Stimulated activated CD4-positive, alpha-beta T cell treated with anti-CD3 and anti-CD28 coated beads, Interleukin-2, amount 100 ng/mL, for 48 hours (primary cell): ENCODE data around the gene KRT85.

Source experiments
- DNase-seq, 2 donors: peaks; one replicate each; pipeline ENCODE4 v3.0.0-alpha.2; 2020

KRT85 gene

DNA sequence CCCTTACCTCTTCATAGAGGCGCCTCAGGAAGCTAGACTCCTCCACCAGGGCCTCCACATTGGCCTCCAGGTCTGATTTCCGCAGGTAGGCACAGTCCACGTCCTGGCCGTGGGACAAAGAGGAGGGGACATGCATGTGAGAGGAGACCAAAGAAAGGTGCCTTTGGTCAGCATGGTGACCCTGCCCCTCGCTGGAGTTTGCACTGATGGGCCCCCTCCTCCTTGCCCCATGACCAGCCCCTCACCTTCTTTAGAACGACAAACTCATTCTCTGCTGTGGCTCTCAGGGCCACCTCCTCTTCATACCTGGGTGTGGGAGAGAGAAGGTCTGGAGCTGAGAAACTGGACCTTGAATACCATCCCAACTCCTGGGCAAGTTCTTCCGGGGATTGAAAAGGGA, 3.2 kb downstream of the KRT85 start:
- DNase-seq, result no peak

GRCh38 chr12:52363111-52363679, 4.1 kb downstream of the KRT85 start:
- DNase-seq, result no peak

DNA sequence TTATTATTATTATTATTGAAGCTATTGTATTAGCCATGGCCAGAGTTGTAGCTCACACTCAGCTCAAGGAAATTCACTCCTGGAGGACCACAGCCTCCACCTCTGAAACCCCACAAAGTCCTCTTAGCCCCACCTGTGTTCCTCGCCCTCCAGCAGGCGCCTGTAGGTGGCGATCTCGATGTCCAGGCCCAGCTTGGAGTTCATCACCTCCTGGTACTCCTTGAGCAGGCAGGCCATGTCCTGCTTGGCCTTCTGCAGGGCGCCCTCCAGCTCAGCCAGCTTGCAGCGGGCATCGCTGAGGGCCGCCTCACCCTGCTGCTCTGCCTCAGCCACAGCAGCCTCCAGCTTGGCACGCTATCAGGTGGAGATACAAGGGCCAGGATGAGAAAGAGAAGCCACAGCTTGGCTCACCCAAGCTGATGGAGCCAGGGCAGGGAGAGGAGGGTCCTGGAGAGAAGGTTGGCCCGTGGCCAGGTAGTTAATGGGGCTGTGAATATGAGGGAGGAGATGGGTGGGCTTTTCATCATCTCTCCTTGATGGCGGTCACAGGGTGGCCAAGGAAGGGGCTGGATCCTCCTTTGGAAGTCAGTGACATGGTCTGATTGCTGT, 5.1 kb downstream of the KRT85 start:
- DNase-seq, result no peak

DNA sequence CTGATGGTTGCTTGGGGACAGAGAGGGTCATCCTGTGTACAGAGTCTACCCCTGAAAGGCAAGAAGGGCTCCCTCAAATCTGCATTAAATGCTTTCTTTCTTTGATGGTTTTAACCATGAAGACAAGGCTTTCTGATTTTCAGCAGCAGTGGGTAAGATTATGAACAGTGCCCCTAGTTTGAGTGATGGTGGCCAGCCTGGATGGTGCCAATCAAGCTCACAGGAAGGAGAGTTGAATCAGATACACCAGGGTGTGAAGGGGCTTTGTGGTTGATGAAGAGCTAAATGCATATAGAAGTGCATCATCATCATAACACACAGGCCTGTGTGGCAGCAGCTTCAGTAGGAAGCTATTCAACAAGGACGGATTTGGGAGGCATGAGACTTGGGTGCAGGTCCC, 5.7 kb downstream of the KRT85 start:
- DNase-seq, result no peak

DNA sequence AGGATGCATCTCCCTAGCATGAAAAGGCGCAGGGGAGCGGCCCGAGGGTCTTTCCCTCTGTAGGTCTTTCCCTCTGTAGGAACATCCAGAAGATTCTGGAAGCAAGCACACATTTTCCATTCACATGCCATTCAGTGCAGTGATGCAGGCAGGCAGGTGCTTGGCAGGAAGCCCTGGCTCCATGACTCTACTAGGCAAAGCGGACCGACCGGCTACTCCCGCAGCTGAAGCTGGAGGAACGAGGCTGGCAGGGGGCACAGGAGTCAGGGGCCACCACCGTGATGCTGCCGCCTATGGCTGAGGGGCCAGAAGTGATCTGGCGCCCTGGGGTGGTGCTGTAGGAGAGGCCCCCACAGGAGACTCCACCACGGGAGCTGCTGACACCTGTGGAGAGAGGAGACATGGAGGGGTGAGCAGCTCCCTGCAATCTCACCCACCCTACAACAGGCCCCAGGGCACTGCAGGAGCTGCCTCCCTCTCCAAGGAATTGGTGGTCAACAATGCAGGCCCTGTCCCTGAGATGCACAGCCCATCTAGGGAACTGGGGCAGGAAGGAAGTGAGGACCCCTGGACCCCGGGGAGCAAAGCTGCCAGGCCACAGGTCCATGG, 6.5 kb downstream of the KRT85 start:
- DNase-seq, result no peak

DNA sequence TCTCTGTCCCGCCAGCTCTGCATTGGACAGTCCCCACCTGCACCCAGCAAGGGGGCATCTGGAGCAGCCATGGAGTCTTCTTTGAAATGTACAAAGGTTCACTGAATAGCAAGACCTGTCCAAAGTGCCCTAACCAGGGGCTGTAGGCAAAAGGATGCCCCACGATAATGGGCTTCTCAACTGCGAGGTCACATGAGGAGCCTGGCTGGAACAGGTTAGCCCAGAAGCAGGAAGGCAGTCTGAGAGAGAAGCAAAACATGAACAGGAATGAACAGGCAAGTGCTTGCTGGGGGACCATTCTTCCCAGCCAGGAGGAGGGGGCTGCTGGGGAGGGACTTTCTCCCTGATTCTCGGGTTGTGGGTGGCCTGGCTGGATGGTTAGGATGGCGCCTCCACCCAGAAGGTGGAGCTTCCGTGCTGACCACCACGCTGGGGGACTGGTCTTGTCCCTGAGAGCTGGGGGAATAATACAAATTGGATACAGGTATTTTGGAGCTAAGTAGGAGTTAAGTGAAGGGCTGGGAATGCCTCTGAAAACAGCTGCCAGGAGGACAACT, 7.1 kb downstream of the KRT85 start:
- no peak for DNase-seq

DNA sequence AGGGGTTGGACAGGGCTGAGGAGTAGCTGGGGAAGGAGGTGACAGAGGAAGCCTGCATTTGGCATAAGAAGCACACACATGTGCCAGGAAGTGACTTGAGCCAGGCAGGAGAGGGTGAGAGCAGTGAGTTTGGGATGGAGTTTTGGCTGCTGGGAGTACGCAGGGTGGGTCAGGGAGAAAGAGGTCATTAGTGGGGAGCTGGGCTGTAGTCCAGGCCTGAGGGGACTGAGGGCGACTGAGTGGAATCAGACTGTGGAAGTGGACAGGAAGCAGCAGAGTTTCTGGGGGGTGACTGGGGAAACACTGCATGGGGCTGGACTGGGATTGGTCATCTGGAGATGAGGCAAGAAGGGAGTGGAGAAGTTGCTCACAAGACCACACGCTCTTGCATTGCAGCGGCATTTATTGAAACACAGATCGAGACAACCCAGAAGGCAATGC, 7.6 kb downstream of the KRT85 start:
- no peak for DNase-seq

- no peak for DNase-seq
Observed at GRCh38 chr12:52358575-52359350, 8.5 kb downstream of the KRT85 start.

DNA sequence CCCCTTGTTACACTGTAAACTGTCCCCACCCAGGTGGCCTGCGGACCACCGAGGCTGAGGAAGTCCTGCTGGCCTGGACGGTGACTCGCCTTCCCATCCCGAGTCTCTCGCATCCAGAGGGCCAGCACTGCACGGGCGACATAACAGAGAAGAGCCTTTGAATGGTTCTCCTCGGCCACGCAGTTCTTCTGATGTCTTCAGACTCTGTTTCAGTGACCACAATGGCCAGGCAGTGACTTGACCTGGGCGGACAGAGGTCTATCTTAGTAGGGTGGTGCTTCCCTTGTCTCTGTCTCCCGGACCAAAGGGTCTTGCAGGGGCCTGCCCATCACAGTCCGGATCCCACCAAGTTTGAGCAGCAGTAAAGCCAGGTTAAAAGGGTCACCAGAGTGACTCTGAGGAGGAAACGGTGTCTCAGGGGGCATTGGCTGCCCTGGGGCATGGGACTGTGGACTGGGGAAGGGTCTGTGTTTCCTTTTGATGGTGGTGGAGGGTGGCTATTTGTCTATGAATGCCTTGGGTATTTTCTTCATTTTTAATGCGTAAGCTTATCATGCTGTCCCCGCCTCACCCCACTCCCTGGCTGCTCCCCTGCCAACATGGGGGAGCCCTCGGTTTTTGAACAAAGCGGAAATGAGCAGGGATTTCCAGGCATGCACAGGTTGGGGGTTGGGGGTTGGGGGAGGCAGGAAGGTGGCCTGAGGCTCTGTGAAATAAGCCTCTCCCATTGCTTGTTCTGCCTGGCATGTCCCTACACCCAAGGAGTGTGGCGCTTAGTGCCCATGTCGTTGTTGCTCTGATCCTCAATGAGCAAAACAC, 10.3 kb downstream of the KRT85 start:
- DNase-seq, result no peak

- no peak for DNase-seq
Observed at GRCh38 chr12:52356031-52356761, 11.1 kb downstream of the KRT85 start.

- DNase-seq, result no peak
Observed at GRCh38 chr12:52355176-52355575, 12.1 kb downstream of the KRT85 start.

DNA sequence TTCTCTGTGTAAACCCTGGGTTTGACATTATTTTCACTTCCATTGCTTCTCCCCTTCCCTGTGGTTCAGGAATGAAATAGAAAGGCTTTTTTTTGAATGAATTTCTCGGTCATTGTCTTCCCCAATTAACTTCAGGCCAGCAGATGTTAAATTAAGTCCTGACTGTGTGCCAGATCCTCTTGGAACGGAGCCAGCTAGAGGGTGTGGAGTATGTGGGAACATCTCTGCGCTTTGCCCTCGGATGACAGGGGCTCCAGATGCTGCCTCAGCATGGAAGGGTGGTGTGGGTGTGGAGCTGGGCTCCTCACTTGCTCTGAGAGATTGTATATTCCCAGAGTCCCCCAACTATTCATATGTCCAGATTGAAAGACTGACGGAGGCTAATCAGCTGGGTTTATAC, 13.1 kb downstream of the KRT85 start:
- no peak for DNase-seq

GRCh38 chr12:52353766-52354165, 13.5 kb downstream of the KRT85 start:
- DNase-seq, result no peak

GRCh38 chr12:52352951-52353350, 14.3 kb downstream of the KRT85 start:
- DNase-seq, result no peak

DNA sequence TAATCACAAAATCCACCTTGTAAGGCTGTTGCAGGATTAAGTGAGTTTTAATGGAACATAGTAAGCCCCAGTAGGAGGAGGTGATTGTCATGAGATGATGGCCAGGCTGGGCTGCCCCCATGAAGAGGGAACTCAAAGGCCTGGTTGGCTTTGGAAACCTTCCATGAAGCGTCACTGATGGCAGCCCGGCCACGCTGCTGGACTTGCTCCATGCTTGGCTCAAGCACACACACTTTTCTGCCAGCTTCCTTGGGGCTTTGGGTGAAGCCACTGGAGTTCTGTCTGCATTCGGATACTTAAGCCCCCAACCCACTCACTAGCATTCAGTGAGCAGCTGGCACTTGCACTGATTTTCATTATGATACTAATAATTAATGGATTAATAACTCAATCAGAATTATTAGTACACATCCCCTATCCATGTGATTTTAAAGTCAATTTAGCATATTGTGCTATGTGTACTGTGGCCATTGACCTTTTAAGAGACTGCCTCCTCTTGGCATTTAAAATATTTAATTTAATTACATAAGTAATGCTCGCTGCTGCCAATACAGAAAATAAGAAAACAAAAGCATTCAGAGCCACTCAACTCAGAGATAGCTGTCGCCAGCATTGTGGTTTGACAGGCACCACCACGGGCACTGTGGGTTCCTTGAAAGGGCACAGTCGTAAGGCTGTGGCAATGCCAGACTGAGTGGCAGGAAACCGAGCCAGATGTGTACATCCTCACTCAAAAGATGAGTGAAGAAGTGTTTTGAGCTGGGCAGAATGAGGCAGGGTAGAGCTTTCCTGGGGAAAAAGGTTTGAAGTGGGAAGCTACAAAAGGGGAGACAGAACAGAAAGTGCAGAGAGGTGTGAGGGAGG, 15.9 kb downstream of the KRT85 start:
- no peak for DNase-seq

DNA sequence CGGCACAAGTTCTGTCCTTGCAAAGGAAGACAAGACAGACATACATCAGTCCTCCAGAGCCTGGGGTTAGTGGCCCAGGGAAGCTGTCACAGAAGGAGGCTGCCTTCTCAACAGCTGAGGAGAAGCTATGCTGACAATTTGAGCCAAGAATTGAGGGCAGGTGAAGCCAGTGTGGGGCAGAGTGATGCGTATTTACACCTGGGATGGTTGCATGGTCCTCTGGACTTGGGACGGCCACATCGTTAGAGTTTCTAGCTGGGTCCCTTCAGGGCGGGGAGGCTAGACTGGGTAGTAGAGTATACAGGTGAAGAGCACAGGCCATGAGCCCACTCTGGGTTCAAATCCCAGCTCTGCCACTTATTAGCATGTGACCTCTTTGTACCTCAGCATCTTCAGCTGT, 16.5 kb downstream of the KRT85 start:
- no peak for DNase-seq

GRCh38 chr12:52350021-52350620, 17.2 kb downstream of the KRT85 start:
- no peak for DNase-seq

- DNase-seq, result no peak
Observed at GRCh38 chr12:52349196-52349595, 18.1 kb downstream of the KRT85 start.

DNA sequence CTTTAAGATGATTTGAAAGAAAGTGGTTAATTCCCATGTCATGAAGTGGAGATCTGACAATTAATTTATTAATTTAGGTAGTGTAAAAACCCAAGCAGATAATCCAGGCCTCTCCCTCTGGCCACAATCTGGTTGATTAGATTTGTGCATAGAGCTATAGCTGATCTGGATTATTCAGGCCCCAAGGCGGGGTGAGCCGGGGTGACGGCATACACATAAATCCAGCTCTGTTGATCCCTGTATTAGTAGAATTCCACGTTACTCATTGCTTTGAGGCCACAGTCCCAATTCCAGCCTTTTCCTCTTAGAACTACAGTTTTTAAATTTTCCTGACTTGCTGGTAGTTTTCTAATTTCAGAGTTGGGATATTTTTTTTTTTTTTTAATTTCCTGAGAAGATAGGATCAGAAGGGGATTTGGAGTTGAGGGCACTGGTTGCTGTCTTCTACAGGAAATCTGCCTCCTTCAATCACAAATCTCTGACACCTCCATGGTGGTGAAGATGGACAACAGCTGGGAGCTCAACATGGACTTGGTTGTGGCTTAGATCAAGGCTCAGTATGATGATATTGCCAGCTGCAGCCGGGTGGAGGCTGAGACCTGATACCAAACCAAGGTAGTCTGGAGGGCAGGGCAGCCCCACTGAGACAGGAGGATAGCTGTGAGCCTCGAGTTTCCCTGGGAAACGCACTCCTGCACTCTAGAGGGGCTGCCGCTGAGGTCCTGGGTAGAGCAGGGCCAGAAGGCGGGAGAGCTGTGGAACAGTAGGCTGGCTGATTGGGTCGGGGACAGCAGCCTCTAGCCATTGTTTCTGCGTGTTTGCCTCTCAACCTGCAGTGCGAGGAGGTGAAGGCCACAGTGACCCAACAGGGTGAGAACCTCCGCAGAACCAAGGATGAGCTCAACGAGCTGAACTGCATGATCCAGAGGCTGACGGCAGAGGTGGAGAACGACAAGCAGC, 19.4 kb downstream of the KRT85 start:
- DNase-seq, result no peak
